Activated naive CD8-positive, alpha-beta T cell treated with anti-CD3 and anti-CD28 coated beads, Interleukin-2, amount 10 ng/mL, durations not matched to agents 7 days and 5 days (primary cell): ENCODE data around the gene ZNF208. TPM values are rescaled to one million over a fixed set of nuclear protein-coding genes. Genes with fewer than 3 reads are reported as not detected.

Experiments
- total RNA-seq, 2 experiments: library from RNA; stranded (reverse); gene quantifications; one replicate each; pipeline ENCODE4 v1.2.3, GENCODE V29; 2021

The ZNF208 gene
- total RNA-seq, 2 experiments from 2014 or later, result 2.6 to 3.2 TPM

Other genes with a start within 250 kb of the ZNF208 start
- 10 to 100 TPM; 17.7 to 21.9 TPM for gene ZNF100, start 243.4 kb downstream of the ZNF208 start, total RNA-seq
- gene ZNF43, start 174.8 kb downstream of the ZNF208 start, total RNA-seq, result 10 to 100 TPM; 36.5 to 39.8 TPM
- gene ZNF257, start 41.5 kb upstream of the ZNF208 start, total RNA-seq, result 10 to 100 TPM; 12.0 to 14.2 TPM
- not detected for gene ZNF676, start 186.0 kb upstream of the ZNF208 start, total RNA-seq